GM19043 (cell line): ENCODE data around the gene SMYD3.
A peak's percentile ranks its signal among the peaks of the same experiment; 100 is the strongest.

ENCODE experiments used
- ATAC-seq: cut with Tn5 transposase; IDR thresholded peaks from one replicate; pipeline ENCODE4 v1.9.1; 2021; ENCODE audit warnings: low read depth; ENCODE audit not compliant: unreplicated experiment

SMYD3 gene

GRCh38 chr1:246189126-246189525 lies 318.0 kb downstream of the SMYD3 start:
- ATAC-seq, result no peak

DNA sequence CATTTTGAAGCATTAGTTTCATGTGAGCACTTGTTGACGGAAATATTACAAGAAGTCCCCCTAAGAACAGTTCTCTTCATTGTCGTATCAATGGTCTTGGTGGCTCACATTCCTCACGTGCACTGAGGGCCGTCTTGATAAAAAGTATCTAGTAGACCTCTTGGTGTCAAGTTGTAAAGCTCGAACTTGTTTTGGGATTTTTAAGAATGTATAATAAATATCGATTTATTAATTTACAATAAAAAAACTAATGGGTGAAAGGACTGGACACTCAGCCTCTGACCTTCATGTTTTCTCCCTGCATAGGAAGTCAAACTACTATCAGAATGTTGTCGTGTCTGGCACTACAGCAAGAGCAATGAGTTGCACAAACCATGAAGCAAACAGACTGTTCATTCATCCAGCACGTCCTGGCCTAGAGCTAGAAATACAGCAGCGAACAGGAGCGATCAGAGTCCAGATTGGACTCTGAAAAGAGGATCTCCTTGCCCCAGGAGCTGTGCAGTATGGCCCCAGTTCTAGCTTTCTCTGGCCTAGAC lies 319.2 kb downstream of the SMYD3 start:
- no peak for ATAC-seq

- ATAC-seq, result no peak
Observed at GRCh38 chr1:246184503-246184902, 322.6 kb downstream of the SMYD3 start.

DNA sequence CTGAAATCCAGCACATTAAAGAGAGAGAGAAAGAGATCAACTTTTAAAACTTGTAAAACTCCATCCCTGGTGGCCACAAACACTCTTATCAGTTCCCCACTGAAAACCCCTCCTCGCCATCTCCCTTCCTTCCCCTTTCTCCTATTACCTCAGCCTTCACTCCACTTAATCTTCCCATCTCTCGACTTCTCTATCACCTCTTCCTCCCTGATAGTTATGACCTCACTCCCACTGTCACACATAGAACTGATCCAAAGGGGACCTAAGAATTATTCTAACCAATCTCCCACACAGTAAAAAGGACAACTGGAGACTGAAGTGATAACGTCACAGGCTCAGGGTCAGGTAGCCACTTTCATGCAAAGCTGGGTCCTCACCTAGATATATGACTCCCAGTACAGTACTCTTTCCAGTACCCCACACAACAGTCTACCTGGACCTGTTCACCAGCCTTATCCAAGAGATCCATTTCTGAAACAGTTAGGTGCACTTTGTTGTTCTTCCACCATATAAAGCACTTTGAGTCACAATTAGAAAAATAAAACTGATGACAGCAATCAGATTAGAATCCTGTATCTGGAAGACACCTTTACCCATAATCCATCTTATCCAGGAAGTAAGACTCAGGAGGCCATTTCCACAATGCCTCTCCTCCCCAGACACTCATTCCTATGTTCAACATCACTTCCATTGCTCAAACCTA lies 324.8 kb downstream of the SMYD3 start:
- ATAC-seq, result no peak

- no peak for ATAC-seq
Observed at GRCh38 chr1:246181241-246181640, 325.8 kb downstream of the SMYD3 start.

DNA sequence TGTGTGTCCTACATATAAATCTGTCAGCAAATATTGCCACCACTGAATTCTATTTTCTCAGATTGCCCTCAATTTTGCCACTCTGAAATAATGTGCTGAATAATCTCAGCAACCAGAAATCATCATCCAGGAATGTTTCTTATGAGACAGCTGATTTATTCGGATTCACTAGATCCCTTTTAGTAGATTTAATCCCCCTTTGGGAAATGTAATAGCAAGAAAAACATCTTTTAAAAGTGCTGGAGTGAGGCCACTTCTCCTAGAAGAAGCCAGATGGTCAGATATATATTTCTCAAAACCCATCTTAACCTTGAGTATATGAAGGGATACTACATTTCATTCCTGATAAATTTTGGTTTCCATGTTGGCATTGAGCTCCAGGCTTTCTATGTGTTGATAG lies 327.7 kb downstream of the SMYD3 start:
- no peak for ATAC-seq

GRCh38 chr1:246178717-246179311 lies 328.3 kb downstream of the SMYD3 start:
- no peak for ATAC-seq

GRCh38 chr1:246176126-246177024 lies 330.7 kb downstream of the SMYD3 start:
- no peak for ATAC-seq

GRCh38 chr1:246170574-246171261 lies 336.4 kb downstream of the SMYD3 start:
- ATAC-seq, result peak; percentile 70

- ATAC-seq, result no peak
Observed at GRCh38 chr1:246169486-246169885, 337.6 kb downstream of the SMYD3 start.

DNA sequence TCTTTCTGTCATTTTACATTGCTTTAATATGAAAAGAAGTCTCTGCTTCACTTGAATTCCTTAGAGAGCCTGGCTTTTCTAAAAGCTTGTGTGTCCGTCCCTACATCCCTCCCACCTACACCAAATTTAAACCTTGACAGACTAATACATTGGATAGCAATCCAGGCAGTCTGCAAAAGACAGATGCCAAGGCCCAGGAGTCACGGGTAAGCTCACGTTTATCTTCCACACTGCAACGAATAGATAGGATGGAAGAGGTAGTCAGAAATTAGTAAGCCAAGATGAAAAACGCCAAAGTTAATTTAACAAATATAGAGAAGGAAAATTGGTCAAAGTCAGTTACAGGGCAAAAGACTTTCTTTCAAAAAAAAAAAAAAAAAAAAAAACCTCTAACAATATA lies 338.1 kb downstream of the SMYD3 start:
- no peak for ATAC-seq

- ATAC-seq, result no peak
Observed at GRCh38 chr1:246166841-246167240, 340.2 kb downstream of the SMYD3 start.

DNA sequence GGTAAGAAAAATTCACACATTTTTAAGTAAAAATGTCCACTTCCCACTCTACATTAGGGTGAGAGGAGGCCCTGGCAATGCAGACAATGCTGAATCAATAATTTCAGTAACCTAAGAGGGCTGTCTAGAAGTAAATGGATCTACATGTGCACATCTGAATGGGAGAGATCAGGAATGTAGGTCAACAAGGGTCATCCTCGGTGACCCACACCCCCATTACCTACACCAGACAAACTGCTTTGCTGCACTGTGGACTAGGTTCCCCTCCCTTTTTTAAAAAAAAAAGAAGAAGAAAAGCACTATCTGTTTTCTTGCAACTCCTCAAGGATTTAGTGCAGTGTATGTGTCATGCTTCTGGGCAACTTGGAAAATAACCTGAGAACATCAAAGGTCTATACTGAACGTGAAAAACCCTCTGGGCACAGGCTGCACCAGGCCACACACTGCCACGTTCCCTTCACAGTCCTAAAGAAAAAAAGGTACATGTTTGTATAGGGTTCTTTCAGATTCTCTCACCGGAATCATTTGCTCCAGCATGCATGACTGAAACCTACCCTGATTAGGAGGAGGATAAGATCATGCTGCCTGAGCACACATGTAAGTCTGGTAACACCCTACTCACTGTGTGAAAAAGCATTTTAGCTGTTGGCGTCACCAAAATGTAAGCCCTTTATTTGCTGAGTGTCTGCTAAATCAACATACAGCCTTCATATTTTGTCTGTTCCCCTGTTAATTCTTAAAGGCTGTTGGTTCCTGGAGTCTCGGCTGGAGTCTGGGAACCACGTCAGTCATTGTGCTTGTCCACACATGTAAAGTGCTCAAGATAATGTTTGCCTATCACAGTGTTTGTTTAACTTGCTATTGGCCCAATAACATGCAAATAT lies 341.0 kb downstream of the SMYD3 start:
- ATAC-seq, result no peak

DNA sequence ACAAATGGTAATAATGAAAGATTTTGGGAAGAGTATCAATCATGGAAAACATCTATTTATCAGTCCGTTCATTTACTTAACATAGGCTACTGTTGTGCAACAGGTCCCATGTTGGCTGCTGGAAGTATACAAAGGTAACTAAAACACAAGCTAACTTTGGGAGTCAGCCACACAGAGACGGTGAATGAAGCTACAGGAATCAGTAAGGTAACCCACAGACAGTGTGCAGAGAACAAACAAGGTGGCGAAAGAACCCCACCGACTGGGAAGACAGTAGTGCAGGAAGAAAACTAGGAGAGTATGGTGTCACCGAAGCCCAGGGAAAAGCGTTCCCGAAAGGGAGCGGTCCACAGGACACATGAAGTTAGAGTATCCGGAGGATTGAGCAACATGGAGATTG lies 342.3 kb downstream of the SMYD3 start:
- ATAC-seq, result no peak

DNA sequence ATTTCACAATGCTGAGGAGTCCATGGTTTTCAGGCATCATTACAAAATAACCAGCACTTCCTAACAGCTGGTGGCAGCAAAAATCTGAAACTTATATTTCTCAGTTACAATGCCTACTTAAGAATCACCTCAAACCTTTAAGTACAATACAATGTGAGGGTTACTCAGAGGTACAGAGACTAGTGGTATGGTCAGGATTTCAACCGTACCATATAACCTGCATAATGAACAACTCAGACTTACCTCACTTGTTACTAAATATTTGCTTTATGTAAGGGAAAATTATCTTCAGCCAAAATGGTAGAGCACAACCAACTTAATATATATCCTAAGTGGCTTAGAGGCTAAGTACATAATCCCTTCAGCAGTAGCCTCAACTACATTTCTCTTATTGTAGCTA lies 344.5 kb downstream of the SMYD3 start:
- ATAC-seq, result no peak

- ATAC-seq, result no peak
Observed at GRCh38 chr1:246161626-246162025, 345.5 kb downstream of the SMYD3 start.

DNA sequence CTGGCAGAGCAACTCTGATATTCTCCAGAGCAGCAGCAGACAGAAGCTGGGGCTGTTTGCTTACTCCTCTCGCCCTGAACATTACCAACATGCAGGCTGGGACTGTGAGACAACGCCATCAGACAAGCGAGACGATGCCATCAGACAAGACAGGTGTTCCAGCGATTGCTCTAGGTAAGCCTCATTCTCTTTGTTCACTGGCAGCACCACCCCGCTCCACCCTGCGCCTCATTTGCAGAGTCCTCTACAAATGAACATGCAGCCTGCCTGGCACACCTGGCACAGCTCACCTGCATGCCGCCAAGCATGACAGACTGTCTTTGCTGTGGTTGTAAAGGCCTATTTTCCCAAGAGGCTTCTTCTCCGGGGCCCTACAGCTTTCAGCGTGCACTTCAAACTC lies 346.2 kb downstream of the SMYD3 start:
- ATAC-seq, result no peak

DNA sequence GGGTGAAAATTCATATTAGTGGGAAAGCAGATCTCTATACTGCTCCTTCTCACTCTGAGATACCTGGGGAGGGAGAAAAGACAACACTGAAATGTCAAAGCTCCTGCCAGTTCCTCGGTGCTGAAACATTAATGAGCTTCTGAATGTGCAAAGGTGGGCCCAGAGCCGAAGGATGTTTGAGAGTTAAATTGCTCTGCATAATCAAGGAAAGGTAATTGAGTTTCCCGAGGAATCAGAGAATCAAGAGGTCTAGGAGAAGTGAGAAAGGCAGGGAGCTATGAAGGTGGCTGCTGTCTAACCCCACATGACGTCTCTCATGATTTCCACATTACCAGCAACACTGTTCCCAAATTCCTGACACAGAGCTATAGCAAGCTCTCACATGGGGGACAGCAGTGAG lies 346.7 kb downstream of the SMYD3 start:
- ATAC-seq, result no peak

DNA sequence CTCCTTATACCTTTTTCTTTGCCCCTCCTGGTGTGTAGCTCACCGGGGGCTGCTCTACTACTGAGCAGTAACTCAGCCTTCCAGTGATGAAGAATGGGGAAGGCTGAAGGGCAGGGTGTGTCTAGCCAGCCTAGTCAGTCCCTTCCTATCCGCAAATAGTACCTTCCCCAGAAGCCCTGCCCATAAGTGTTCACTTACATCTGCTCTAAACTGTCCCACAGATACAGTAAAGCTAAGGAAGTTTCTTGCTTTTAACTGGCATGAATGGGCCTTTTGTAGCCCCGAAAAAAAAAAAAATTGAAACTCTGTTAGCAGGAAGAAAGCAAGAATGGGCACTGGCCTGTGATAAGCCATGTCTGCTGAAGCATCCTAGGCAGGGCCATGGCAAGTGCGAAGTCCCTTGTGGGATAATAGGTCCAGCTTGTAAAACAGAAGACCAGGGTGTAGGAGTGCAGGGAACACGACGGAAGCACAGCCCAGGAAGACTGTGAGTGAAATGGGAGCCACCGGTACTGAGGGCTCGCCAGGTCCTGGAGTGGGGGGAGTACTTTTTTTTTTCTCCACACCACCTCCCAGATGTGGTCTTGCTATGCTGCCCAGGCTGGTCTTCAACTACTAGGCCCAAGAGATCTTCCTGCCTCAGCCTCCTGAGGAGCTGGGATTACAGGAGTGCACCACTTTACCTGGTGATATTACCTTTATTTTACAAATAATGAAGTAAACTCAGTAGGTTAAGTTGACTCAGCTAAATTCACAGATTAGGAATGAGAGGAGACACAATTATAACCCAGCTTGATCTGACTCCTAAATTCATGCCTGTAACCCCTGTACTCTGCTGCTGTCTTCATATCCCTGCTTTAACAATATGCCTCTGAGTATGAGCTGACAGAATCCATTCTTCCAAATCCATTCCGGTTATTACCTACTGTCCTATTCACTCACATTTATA lies 347.5 kb downstream of the SMYD3 start:
- no peak for ATAC-seq
